HEK293 (cell line): Measurements from ENCODE around the gene NOA1.

Experiments
- CTCF ChIA-PET: fragments of 350-600 bp; formaldehyde crosslinking; extraction: SDS; loops from one replicate; lab custom pipeline; 2021; ENCODE audit warnings: antibody characterized with exemption; lab: Yijun Ruan, JAX
- POLR2A ChIA-PET: fragments of 300-600 bp; formaldehyde crosslinking; extraction: SDS; loops from one replicate; lab custom pipeline; 2020; ENCODE audit warnings: antibody characterized with exemption, inconsistent platforms; lab: Yijun Ruan, JAX
- H3K27ac ChIP-seq: fragments of 200-500 bp; sonication (Bioruptor generic); 2 replicates; pipeline ENCODE4 v1.5.1; 2014; ENCODE audit warnings: low read depth, low read length, control low read depth, inconsistent platforms; ENCODE audit errors: extremely low read depth
- H3K36me3 ChIP-seq, 2 experiments: fragments of 200-500 bp in 1 of 2; sonication (Bioruptor generic) in 1 of 2; 1 replicate in 1 of 2; 2 replicates in 1 of 2; pipeline ENCODE4 v1.5.1; 2014 to 2017; ENCODE audit warnings: inconsistent platforms in 2 of 2, low read length in 2 of 2; ENCODE audit not compliant: control insufficient read depth in 2 of 2, insufficient read depth in 1 of 2
- H3K4me1 ChIP-seq: fragments of 200-500 bp; sonication (Bioruptor generic); 2 replicates; pipeline ENCODE4 v1.5.1; 2014; ENCODE audit warnings: mild to moderate bottlenecking, low read length, inconsistent platforms; ENCODE audit not compliant: control insufficient read depth, insufficient read depth
- H3K4me3 ChIP-seq: 2 replicates; pipeline ENCODE4 v1.5.1; 2011; ENCODE audit warnings: low read depth, mild to moderate bottlenecking, control low read depth, low read length, moderate library complexity
- H3K9me3 ChIP-seq: fragments of 200-500 bp; sonication (Bioruptor generic); 2 replicates; pipeline ENCODE4 v1.5.1; 2014; ENCODE audit warnings: low read depth, low read length, inconsistent platforms; ENCODE audit not compliant: control insufficient read depth, insufficient read depth
- BCL11B ChIP-seq: fragments of 450-650 bp; formaldehyde crosslinking; IDR thresholded peaks from 2 replicates; pipeline ENCODE4 v1.5.1; 2016; ENCODE audit warnings: low read depth, missing biosample characterization, missing genetic modification characterization
- EGR2 ChIP-seq: fragments of 450-650 bp; formaldehyde crosslinking; IDR thresholded peaks from 2 replicates; pipeline ENCODE4 v1.5.1; 2016; ENCODE audit warnings: low read depth, missing biosample characterization, missing genetic modification characterization
- HOXA7 ChIP-seq: sonication (generic); formaldehyde crosslinking; IDR thresholded peaks from 2 replicates; pipeline ENCODE4 v1.8.1; 2022; ENCODE audit warnings: missing genetic modification reagents, borderline replicate concordance
- IKZF3 ChIP-seq: fragments of 450-650 bp; IDR thresholded peaks from 2 replicates; pipeline ENCODE4 v1.5.0; 2018; ENCODE audit warnings: missing biosample characterization, mild to moderate bottlenecking, missing genetic modification characterization, moderate library complexity
- RBAK ChIP-seq: fragments of 450-650 bp; formaldehyde crosslinking; IDR thresholded peaks from 2 replicates; pipeline ENCODE4 v1.5.1; 2016; ENCODE audit warnings: missing biosample characterization, missing genetic modification characterization
- REPIN1 ChIP-seq: fragments of 450-650 bp; formaldehyde crosslinking; IDR thresholded peaks from 2 replicates; pipeline ENCODE4 v1.5.1; 2017; ENCODE audit warnings: missing biosample characterization, missing genetic modification characterization, low read depth
- SP2 ChIP-seq: fragments of 450-650 bp; formaldehyde crosslinking; IDR thresholded peaks from 2 replicates; pipeline ENCODE4 v1.5.1; 2016; ENCODE audit warnings: missing biosample characterization, missing genetic modification characterization
- TCF7L2 ChIP-seq: IDR thresholded peaks from 2 replicates; pipeline ENCODE4 v1.6.1; 2011; ENCODE audit warnings: low read depth, mild to moderate bottlenecking, inconsistent platforms, low read length, moderate library complexity, borderline replicate concordance
- TRIM28 ChIP-seq: IDR thresholded peaks from 2 replicates; pipeline ENCODE4 v1.6.1; 2011; ENCODE audit warnings: low read length, control low read depth, borderline replicate concordance
- WT1 ChIP-seq: fragments of 450-650 bp; formaldehyde crosslinking; IDR thresholded peaks from 2 replicates; pipeline ENCODE4 v1.5.1; 2016; ENCODE audit warnings: missing biosample characterization, missing genetic modification characterization
- YY1 ChIP-seq: fragments of 450-650 bp; formaldehyde crosslinking; IDR thresholded peaks from 2 replicates; pipeline ENCODE4 v1.5.1; 2018; ENCODE audit warnings: missing biosample characterization, missing genetic modification characterization
- ZNF2 ChIP-seq: fragments of 450-650 bp; formaldehyde crosslinking; IDR thresholded peaks from 2 replicates; pipeline ENCODE4 v1.5.1; 2016; ENCODE audit warnings: missing biosample characterization, missing genetic modification characterization
- ZNF211 ChIP-seq: fragments of 450-650 bp; formaldehyde crosslinking; IDR thresholded peaks from 2 replicates; pipeline ENCODE4 v1.5.1; 2016; ENCODE audit warnings: low read depth, missing biosample characterization, missing genetic modification characterization
- ZNF311 ChIP-seq: fragments of 450-650 bp; formaldehyde crosslinking; IDR thresholded peaks from 2 replicates; pipeline ENCODE4 v1.5.1; 2017; ENCODE audit warnings: missing biosample characterization, missing genetic modification characterization, borderline replicate concordance
- ZNF341 ChIP-seq: fragments of 450-650 bp; formaldehyde crosslinking; IDR thresholded peaks from 2 replicates; pipeline ENCODE4; 2016; ENCODE audit warnings: low read depth, missing biosample characterization, missing genetic modification characterization
- ZNF37A ChIP-seq: fragments of 450-650 bp; IDR thresholded peaks from 2 replicates; pipeline ENCODE4 v1.5.1; 2018; ENCODE audit warnings: missing biosample characterization, missing genetic modification characterization
- ZNF404 ChIP-seq: fragments of 450-650 bp; formaldehyde crosslinking; IDR thresholded peaks from 2 replicates; pipeline ENCODE4 v1.5.1; 2017; ENCODE audit warnings: missing biosample characterization, missing genetic modification characterization
- ZNF473 ChIP-seq: fragments of 450-650 bp; formaldehyde crosslinking; IDR thresholded peaks from 2 replicates; pipeline ENCODE4 v1.5.1; 2017; ENCODE audit warnings: missing biosample characterization, missing genetic modification characterization
- ZNF549 ChIP-seq: fragments of 450-650 bp; IDR thresholded peaks from 2 replicates; pipeline ENCODE4 v1.5.1; 2018; ENCODE audit warnings: missing biosample characterization, missing genetic modification characterization, mild to moderate bottlenecking, inconsistent platforms, moderate library complexity
- ZNF658 ChIP-seq: fragments of 450-650 bp; formaldehyde crosslinking; IDR thresholded peaks from 2 replicates; pipeline ENCODE4; 2016; ENCODE audit warnings: missing biosample characterization, missing genetic modification characterization
- ZNF664 ChIP-seq: fragments of 450-650 bp; formaldehyde crosslinking; IDR thresholded peaks from 2 replicates; pipeline ENCODE4 v1.5.1; 2016; ENCODE audit warnings: missing biosample characterization, missing genetic modification characterization
- TF ChIP-seq, protein P1 (sequence below): fragments of 450-650 bp; formaldehyde crosslinking; IDR thresholded peaks from 2 replicates; pipeline ENCODE4 v1.5.1; 2017; ENCODE audit warnings: missing biosample characterization, missing genetic modification characterization
- TF ChIP-seq, protein P2 (sequence below): fragments of 450-650 bp; formaldehyde crosslinking; IDR thresholded peaks from 2 replicates; pipeline ENCODE4 v1.5.1; 2017; ENCODE audit warnings: missing biosample characterization, missing genetic modification characterization
- TF ChIP-seq, protein P3 (sequence below): fragments of 450-650 bp; formaldehyde crosslinking; IDR thresholded peaks from 2 replicates; pipeline ENCODE4 v1.5.1; 2016; ENCODE audit warnings: missing biosample characterization, missing genetic modification characterization
- TF ChIP-seq, protein P4 (sequence below): fragments of 450-650 bp; formaldehyde crosslinking; IDR thresholded peaks from 2 replicates; pipeline ENCODE4 v1.5.1; 2017; ENCODE audit warnings: missing biosample characterization, missing genetic modification characterization

NOA1 gene

DNA sequence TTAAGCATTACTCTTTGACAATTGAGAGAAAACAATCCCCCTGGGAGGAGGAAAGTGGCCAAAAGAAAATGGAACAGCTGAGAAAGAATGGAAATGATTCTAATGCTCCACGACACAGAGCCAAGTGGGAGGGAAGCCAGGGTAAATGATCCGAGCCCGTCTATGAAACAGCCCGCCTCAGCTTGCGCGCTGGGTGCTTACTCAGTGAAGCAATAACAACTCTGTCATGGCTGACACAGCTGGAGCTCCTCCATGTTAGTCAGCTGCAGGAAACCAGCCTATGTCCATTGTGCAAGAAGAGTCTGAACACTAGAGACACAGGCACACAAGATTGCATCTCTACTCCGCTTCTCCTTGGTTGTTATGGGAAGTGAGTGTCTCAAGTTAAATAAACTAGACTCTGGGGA is 19.3 kb downstream of the NOA1 start (continued):
- TF ChIP-seq EGR2 (tag by site-specific recombination) (no peak), TRIM28 (no peak), ZNF404 (no peak), ZNF664 (tag by site-specific recombination) (no peak), ZNF473 (tag by site-specific recombination) (no peak), ZNF341 (peak; percentile 44; the same call in 1 of the 2 replicates), ZNF658 (tag by site-specific recombination) (no peak), ZNF2 (tag by site-specific recombination) (no peak), ZNF211 (tag by site-specific recombination) (no peak), ZNF37A (tag by site-specific recombination) (no peak), ZNF311 (tag by site-specific recombination) (no peak), RBAK (tag by site-specific recombination) (no peak), YY1 (0 out of 2 replicates have a peak, but pooled peaks have one; percentile 36)
- TF ChIP-seq, protein P1, sequence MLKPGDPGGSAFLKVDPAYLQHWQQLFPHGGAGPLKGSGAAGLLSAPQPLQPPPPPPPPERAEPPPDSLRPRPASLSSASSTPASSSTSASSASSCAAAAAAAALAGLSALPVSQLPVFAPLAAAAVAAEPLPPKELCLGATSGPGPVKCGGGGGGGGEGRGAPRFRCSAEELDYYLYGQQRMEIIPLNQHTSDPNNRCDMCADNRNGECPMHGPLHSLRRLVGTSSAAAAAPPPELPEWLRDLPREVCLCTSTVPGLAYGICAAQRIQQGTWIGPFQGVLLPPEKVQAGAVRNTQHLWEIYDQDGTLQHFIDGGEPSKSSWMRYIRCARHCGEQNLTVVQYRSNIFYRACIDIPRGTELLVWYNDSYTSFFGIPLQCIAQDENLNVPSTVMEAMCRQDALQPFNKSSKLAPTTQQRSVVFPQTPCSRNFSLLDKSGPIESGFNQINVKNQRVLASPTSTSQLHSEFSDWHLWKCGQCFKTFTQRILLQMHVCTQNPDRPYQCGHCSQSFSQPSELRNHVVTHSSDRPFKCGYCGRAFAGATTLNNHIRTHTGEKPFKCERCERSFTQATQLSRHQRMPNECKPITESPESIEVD (tag by site-specific recombination): no peak
- TF ChIP-seq, protein P2, sequence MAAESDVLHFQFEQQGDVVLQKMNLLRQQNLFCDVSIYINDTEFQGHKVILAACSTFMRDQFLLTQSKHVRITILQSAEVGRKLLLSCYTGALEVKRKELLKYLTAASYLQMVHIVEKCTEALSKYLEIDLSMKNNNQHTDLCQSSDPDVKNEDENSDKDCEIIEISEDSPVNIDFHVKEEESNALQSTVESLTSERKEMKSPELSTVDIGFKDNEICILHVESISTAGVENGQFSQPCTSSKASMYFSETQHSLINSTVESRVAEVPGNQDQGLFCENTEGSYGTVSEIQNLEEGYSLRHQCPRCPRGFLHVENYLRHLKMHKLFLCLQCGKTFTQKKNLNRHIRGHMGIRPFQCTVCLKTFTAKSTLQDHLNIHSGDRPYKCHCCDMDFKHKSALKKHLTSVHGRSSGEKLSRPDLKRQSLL: 0 out of 2 replicates have a peak, but pooled peaks have one; percentile 11
- TF ChIP-seq, protein P3, sequence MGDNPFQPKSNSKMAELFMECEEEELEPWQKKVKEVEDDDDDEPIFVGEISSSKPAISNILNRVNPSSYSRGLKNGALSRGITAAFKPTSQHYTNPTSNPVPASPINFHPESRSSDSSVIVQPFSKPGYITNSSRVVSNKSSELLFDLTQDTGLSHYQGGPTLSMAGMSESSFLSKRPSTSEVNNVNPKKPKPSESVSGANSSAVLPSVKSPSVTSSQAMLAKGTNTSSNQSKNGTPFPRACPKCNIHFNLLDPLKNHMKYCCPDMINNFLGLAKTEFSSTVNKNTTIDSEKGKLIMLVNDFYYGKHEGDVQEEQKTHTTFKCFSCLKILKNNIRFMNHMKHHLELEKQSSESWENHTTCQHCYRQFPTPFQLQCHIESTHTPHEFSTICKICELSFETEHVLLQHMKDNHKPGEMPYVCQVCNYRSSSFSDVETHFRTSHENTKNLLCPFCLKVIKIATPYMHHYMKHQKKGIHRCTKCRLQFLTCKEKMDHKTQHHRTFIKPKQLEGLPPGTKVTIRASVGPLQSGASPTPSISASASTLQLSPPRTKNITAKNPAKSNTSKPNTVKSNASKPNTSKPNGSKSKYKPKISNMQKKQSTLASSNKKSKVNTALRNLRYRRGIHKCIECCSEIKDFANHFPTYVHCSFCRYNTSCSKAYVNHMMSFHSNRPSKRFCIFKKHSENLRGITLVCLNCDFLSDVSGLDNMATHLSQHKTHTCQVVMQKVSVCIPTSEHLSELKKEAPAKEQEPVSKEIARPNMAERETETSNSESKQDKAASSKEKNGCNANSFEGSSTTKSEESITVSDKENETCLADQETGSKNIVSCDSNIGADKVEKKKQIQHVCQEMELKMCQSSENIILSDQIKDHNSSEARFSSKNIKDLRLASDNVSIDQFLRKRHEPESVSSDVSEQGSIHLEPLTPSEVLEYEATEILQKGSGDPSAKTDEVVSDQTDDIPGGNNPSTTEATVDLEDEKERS (tag by site-specific recombination): no peak
- TF ChIP-seq, protein P4, sequence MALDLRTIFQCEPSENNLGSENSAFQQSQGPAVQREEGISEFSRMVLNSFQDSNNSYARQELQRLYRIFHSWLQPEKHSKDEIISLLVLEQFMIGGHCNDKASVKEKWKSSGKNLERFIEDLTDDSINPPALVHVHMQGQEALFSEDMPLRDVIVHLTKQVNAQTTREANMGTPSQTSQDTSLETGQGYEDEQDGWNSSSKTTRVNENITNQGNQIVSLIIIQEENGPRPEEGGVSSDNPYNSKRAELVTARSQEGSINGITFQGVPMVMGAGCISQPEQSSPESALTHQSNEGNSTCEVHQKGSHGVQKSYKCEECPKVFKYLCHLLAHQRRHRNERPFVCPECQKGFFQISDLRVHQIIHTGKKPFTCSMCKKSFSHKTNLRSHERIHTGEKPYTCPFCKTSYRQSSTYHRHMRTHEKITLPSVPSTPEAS (tag by site-specific recombination): no peak

DNA sequence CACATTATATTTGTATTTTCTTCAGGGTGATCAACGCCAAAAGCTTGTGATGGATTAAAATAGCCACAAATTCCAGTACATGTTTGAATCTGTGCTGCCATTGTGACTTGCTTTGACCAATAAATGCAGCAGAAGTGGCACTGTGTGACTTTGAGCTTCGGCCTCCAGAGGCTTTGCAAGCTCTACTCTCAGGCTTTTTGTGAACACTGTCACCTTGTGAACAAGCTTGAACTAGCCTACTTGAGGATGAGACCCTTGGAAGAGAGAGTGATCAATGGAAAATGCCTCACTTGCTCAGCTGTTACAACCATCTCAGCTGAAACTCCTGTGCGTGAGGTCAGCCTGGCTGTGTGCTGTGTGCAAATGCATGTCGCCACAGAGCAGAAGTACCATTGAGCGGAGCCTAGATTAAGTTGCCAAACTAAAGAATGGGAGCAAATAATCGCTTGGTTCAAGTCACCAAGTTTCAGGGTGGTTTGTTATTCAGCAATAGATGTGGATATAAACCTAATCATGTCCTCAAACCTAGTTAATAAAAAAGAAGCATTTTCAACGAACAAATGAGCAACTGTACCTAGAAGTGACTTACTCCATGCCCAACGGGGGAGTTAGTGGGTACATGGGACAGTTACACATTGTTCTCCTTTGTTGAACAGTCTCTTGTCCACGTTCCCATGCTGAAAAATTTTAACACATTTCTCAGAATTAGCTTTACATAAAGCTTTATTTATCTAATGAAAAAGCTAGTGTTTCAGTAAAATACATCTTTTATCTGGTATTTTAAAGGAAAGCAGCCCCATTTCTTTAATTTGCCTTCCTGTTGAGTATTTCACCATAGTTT is 23.5 kb downstream of the NOA1 start:
- POLR2A ChIA-PET: no interaction called here
- Histone ChIP-seq H3K27ac (no peak overlapping the region), H3K4me3 (no peak overlapping the region), H3K36me3 (no peaks in the 10 kb centered on the region), H3K9me3 (no peaks in the 10 kb centered on the region), H3K4me1 (no peaks in the 10 kb centered on the region)
- no peak for TF ChIP-seq TCF7L2
- TF ChIP-seq REPIN1 (tag by site-specific recombination): no peak
- TF ChIP-seq SP2 (tag by site-specific recombination): no peak
- no peak for TF ChIP-seq HOXA7 (CRISPR knock-in tag)
- TF ChIP-seq IKZF3 (tag by site-specific recombination): no peak
- TF ChIP-seq BCL11B (tag by site-specific recombination): no peak
- no peak for TF ChIP-seq ZNF549 (tag by site-specific recombination)
- no peak for TF ChIP-seq WT1 (tag by site-specific recombination)
- CTCF ChIA-PET: interaction anchor here (0.6 to 1.5 kb wide), 3 partner anchors 11 to 579 kb away, joined by 3 to 5 read pairs (median 4); no protein-coding TSS in a partner anchor
